GM12873 (cell line): Measurements from ENCODE around the gene DYNLT2B.

ENCODE experiments used
- TF ChIP-seq, protein P1 (sequence below): IDR thresholded peaks from 2 replicates; pipeline ENCODE4 v1.5.1; 2012; ENCODE audit warnings: low read depth, mild to moderate bottlenecking, moderate library complexity, low read length, control low read depth; ENCODE audit not compliant: insufficient read depth; ENCODE audit errors: missing control alignments

The DYNLT2B gene

DNA sequence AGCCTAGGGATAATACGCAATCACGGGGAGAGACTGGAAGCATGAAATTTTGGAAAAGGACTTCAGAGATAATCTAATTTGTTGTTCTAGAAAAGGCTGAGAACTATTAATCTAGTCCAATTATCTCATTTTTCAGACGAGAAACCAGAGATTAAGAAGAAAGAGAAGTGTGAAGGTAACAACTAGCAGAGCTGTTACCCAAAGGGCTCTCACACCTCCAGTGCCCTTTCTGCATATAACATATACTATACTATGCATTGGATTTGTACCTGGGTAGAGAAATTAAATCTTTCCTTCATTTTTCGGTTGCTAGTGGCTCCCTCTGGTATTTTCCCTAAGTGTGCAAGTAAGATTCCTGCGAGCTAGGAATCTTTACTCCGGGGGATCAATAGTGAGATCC lies 33.5 kb upstream of the DYNLT2B start:
- TF ChIP-seq, protein P1, sequence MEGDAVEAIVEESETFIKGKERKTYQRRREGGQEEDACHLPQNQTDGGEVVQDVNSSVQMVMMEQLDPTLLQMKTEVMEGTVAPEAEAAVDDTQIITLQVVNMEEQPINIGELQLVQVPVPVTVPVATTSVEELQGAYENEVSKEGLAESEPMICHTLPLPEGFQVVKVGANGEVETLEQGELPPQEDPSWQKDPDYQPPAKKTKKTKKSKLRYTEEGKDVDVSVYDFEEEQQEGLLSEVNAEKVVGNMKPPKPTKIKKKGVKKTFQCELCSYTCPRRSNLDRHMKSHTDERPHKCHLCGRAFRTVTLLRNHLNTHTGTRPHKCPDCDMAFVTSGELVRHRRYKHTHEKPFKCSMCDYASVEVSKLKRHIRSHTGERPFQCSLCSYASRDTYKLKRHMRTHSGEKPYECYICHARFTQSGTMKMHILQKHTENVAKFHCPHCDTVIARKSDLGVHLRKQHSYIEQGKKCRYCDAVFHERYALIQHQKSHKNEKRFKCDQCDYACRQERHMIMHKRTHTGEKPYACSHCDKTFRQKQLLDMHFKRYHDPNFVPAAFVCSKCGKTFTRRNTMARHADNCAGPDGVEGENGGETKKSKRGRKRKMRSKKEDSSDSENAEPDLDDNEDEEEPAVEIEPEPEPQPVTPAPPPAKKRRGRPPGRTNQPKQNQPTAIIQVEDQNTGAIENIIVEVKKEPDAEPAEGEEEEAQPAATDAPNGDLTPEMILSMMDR: no peak

DNA sequence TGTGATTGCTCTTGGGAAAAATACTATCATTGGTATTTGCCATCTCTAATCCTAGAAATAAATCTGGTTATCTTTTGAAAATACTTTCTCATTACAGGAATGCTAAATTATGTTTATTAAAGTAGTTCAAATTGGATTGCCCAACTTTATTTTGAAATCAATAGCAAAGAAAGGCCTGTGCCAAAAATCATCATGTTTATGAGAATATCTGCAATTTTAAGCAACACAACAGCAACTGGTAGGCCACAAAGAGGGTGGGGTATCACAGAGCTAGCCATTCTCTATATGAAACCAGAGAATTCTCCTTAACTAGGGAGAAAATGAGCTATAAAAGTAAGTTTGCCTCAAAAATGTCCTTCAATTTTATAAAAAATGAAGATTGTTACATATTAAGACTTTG lies 32.0 kb upstream of the DYNLT2B start:
- TF ChIP-seq, protein P1: no peak

DNA sequence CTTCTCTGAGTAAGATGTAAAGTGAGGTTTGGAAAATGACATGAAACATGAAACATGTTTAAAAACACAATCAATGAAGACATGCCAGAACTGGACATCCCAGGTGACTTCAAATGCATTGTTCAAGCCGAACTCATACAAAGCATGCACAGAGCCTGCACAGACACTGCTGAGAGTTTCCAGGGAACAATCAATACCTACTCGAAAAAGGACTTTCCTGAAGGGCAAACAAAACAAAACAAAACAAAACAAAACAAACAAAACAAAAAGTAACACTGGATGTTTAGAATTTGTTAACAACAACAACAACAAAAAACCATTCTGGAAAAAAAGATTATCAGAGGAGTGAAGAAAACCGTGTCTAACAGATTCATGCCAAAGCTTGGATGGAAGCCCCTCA lies 30.7 kb upstream of the DYNLT2B start:
- TF ChIP-seq, protein P1: no peak

DNA sequence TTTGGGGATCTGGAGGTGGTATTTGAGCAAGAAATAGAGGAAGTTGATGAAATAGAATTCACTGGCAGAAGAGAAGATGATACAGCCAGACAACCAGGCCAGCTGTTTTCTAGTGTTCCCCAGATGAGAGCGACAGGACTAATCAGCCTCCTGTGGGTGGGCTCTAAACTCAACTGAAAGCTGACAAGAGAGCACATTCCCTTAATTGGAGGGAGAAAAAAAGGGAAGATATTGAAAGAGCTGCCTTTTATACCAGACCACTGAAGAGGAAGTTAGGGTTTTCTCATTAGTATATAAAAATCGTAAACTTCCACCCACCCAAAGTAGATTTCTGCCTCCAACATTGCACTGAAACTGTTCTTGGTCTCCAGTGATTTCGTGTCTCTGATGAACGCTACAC lies 26.6 kb upstream of the DYNLT2B start:
- TF ChIP-seq, protein P1: no peak

DNA sequence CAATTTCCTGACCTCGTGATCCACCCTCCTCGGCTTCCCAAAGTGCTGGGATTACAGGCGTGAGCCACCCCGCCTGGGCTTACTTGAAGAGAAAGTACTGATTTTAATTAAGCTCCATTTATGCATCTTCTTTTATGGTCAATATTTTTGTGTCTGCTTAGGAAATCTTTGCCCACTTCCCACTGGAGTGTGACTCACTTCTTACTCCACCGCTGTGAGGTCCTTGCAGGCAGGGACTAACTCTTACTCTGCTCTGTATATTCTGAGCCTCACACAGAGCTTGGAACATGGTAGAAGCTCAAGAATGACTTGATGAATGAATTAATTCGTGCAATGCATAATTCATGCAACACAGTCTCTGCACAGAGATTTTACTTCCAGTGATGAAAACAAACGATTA lies 23.1 kb upstream of the DYNLT2B start:
- TF ChIP-seq, protein P1: no peak

DNA sequence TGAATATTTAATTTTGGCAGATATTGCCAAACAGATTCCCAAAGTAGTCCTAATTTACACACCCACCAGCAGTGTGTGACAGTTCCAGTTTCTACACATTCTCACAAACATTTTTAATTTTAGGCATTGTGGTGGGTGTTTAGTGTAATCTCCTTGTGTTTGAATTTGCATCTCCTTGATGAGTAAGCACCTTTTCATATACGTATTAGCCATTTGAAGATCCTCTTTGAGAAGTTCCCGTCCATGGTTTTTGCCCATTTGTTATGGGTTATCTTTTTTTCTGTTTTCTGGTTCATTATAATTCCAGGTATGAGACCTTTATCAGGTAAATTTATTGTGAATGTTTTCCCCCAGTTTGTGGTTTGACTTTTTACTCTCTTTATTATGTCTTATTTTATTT lies 22.4 kb upstream of the DYNLT2B start:
- TF ChIP-seq, protein P1: no peak

DNA sequence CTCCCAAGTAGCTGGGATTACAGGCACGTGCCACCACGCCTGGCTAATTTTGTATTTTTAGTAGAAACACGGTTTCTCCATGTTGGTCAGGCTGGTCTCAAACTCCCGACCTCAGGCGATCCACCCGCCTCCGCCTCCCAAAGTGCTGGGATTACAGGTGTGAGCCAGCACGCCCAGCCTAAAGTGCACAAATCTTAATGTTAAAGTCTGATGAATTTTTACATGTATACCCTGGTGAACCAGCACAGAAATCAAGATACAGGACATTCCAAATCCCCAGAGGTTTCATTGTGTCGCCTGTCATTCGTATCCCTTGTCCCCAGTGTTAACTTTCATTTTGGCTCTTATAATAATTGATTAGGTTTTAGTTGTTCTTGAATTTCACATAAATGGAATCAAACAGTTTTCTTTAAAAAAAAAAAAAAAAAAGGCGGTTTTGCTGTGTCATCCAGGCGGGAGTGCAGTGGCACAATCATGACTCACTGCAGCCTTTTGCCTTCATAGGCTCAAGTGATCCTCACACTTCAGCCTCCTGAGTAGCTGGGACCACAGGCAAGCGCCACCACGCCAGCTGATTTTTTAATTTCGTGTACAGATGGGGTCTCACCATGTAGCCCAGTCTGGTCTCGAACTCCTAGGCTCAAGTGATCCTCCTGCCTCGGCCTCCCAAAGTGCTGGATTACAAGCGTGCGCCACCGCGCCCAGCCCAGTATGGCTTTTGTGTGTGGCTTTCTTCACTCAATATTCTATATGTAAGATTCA lies 21.6 kb upstream of the DYNLT2B start:
- TF ChIP-seq, protein P1: no peak

DNA sequence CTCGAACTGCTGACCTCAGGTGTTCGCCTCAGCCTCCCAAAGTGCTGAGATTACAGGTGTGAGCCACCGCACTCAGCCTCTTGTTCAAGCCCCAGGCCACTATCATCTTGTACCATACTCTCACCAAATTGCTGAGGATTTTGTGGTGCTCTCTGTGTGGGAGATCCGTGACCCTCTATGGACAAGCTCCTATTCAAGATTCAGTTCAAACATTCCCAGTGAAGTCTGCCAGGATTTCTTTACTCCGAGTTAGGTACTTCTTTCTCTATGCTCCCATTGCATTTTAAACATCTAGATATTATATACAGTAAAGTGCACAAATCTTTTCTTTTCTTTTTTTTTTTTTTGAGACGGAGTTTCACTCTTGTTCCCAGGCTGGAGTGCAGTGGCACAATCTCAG lies 21.0 kb upstream of the DYNLT2B start:
- TF ChIP-seq, protein P1: no peak
